Stimulated activated CD8-positive, alpha-beta memory T cell treated with anti-CD3 and anti-CD28 coated beads, Interleukin-7, amount 100 ng/mL, for 1 hour (primary cell): ENCODE results near the gene OR4C16.

ENCODE experiments used
- DNase-seq, 2 donors: peaks; one replicate each; pipeline ENCODE4 v3.0.0-alpha.2; 2020; ENCODE audit warnings: low read depth in 2 of 2

OR4C16 gene, protein sequence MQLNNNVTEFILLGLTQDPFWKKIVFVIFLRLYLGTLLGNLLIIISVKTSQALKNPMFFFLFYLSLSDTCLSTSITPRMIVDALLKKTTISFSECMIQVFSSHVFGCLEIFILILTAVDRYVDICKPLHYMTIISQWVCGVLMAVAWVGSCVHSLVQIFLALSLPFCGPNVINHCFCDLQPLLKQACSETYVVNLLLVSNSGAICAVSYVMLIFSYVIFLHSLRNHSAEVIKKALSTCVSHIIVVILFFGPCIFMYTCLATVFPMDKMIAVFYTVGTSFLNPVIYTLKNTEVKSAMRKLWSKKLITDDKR

DNA sequence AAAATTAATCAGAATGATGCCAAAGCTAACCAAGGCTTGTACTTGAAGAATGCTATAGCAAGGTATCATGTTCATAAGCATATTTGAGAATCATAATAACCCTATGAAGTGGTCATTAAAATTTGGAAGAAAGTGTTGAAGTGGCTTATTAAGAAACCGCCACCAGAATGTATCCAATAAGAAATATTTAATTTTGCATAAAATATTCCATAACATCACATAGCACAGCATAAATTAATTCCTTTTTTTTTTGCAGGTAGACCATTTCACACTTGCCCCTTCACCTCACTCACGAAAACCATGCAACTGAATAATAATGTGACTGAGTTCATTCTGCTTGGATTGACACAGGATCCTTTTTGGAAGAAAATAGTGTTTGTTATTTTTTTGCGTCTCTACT, at the start of gene OR4C16:
Gene OR4C16, plus strand, starts transcription at position 301 of the 400 bp plus-strand sequence. Its CDS starts 0 bp downstream, at position 301.
- DNase-seq, result no peak

DNA sequence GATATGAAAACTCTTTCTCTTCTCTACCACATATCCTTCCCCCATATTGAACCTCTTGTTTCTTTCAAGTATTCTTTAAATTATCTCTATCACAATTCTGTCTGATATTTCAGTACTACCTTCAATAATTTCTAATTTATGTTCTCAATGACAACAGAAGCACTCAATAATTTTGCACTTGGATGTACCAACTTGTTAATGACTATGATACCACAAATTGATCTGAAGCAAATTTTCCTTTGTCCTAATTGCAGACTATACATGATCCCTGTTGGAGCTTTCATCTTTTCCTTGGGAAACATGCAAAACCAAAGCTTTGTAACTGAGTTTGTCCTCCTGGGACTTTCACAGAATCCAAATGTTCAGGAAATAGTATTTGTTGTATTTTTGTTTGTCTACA, 17.8 kb upstream of the OR4C16 start, which contains the start of gene OR4C15:
Gene OR4C15, plus strand, starts transcription at position 301 of the 400 bp plus-strand sequence. Its CDS starts 0 bp downstream, at position 301.
- DNase-seq, result no peak

DNA sequence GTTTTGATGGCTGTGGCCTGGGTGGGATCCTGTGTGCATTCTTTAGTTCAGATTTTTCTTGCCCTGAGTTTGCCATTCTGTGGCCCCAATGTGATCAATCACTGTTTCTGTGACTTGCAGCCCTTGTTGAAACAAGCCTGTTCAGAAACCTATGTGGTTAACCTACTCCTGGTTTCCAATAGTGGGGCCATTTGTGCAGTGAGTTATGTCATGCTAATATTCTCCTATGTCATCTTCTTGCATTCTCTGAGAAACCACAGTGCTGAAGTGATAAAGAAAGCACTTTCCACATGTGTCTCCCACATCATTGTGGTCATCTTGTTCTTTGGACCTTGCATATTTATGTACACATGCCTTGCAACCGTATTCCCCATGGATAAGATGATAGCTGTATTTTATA, 620 bp downstream of the OR4C16 start:
- no peak for DNase-seq

DNA sequence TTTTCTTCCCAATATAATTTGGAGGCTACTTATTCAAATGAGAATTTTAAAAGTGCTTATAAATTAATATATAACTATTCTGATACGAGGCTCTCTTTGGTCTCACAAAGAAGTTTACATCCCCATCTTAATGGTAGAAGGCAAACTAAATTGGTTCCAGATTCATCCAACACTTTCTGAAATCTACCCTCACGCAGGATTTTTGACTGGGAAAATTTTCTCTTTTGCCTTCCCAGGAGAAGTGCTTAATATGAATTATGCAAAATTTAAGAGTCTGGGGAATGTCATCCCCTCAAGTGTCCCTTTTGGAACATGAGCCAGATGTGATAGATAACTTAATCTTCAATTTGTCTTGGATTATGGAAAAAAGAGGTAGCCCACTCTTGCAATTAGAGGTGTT, 35.6 kb downstream of the OR4C16 start, which contains the start of gene OR4C11:
Gene OR4C11, minus strand, starts transcription at position 101 of the 400 bp plus-strand sequence. CDS start 3,272 bp downstream, outside the sequence.
- no peak for DNase-seq
